ENCODE measurements around the gene MAGEA2B.
"Not testable (repeated sequence)": the region's sequence is repeated elsewhere in the genome, so short reads cannot be mapped to it uniquely, and the experiment has no call there.

The MAGEA2B gene, protein sequence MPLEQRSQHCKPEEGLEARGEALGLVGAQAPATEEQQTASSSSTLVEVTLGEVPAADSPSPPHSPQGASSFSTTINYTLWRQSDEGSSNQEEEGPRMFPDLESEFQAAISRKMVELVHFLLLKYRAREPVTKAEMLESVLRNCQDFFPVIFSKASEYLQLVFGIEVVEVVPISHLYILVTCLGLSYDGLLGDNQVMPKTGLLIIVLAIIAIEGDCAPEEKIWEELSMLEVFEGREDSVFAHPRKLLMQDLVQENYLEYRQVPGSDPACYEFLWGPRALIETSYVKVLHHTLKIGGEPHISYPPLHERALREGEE

GRCh38 chrX:152713815-152714787, at the start of gene MAGEA2B:
Gene MAGEA2B, plus strand, starts transcription at chrX:152714628. Its CDS starts 2,479 bp downstream, at chrX:152717107.
- not testable (repeated sequence) for DNase-seq (ENCODE audit: low read depth in 2 of 2)

GRCh38 chrX:152674135-152674534, 40.3 kb upstream of the MAGEA2B start:
- DNase-seq (ENCODE audit: low read depth in 2 of 2): no peak

- not testable (repeated sequence) for DNase-seq (ENCODE audit: low read depth in 2 of 2)
These were observed 39.8 kb upstream of the MAGEA2B start for GRCh38 chrX:152674652-152675051.

GRCh38 chrX:152681012-152681411, 33.4 kb upstream of the MAGEA2B start:
- not testable (repeated sequence) for DNase-seq (ENCODE audit: low read depth in 2 of 2)

GRCh38 chrX:152697952-152698931, 16.2 kb upstream of the MAGEA2B start, which contains the start of gene MAGEA3:
Gene MAGEA3, plus strand, starts transcription at chrX:152698794. Its CDS starts 2,039 bp downstream, at chrX:152700833.
- not testable (repeated sequence) for DNase-seq (ENCODE audit: low read depth in 2 of 2)

GRCh38 chrX:152700390-152700789, 14.0 kb upstream of the MAGEA2B start:
- DNase-seq (ENCODE audit: low read depth in 2 of 2): not testable (repeated sequence)

GRCh38 chrX:152706500-152706899, 7.9 kb upstream of the MAGEA2B start:
- not testable (repeated sequence) for DNase-seq (ENCODE audit: low read depth in 2 of 2)

DNA sequence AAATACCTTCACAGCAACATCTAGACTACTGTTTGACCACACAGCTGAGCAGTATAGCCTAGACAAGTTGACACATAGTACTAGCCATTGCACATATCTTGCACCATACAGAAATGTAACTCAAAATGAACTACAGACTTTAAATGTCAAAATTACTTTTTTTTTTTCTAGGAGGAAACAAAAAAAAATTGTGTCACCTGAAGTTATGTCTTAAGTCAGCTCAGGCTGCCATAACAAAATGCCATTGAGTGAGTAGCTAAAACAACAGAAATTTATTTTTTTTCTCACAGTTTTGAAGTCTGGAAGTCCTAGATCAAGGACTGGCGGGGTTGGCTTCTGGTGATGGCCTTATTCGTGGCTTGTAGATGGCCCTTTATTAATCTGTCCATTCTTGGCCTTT, 5.3 kb upstream of the MAGEA2B start, which contains the start of gene CSAG2:
Gene CSAG2 (minus strand): TSS at position 101 of the 400 bp plus-strand sequence. CDS start 161 bp downstream, outside the sequence.
- not testable (repeated sequence) for DNase-seq (ENCODE audit: low read depth in 2 of 2)

GRCh38 chrX:152713195-152713594, 1.2 kb upstream of the MAGEA2B start:
- not testable (repeated sequence) for DNase-seq (ENCODE audit: low read depth in 2 of 2)

GRCh38 chrX:152725409-152725808, 11.0 kb downstream of the MAGEA2B start:
- DNase-seq (ENCODE audit: low read depth in 2 of 2): no peak

DNA sequence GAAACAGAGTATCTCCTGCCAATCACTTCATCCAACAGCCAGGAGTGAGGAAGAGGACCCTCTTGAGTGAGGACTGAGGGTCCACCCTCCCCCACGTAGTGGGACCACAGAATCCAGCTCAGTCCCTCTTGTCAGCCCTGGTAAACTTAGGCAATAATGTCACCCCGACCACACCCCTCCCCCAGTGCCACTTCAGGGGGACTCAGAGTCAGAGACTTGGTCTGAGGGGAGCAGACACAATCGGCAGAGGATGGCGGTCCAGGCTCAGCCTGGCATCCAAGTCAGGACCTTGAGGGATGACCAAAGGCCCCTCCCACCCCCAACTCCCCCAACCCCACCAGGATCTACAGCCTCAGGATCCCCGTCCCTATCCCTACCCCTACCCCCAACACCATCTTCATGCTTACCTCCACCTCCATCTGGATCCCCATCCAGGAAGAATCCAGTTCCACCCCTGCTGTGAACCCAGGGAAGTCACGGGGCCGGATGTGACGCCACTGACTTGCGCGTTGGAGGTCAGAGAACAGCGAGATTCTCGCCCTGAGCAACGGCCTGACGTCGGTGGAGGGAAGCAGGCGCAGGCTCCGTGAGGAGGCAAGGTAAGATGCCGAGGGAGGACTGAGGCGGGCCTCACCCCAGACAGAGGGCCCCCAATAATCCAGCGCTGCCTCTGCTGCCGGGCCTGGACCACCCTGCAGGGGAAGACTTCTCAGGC, 19.0 kb downstream of the MAGEA2B start, which contains the start of the genes CSAG1 and MAGEA12:
Gene CSAG1 (minus strand): TSS at position 461 of the 715 bp plus-strand sequence. CDS start 1,261 bp downstream, outside the sequence.
Gene MAGEA12 (plus strand): TSS at position 497 of the 715 bp plus-strand sequence. CDS start 2,405 bp downstream, outside the sequence.
- no peak for DNase-seq (ENCODE audit: low read depth in 2 of 2)

- DNase-seq (ENCODE audit: low read depth in 2 of 2): not testable (repeated sequence)
These were observed 19.9 kb downstream of the MAGEA2B start for GRCh38 chrX:152734143-152734858.

DNA sequence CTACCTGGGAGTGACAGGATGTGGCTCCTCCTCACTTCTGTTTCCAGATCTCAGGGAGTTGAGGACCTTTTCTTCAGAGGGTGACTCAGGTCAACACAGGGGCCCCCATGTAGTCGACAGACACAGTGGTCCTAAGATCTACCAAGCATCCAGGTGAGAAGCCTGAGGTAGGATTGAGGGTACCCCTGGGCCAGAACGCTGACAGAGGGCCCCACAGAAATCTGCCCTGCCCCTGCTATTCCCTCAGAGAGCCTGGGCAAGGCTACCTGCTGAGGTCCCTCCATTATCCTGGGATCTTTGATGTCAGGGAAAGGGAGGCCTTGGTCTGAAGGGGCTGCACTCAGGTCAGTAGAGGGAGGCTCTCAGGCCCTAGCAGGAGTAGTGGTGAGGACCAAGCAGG, 20.7 kb downstream of the MAGEA2B start:
- DNase-seq (ENCODE audit: low read depth in 2 of 2): no peak

GRCh38 chrX:152735860-152736511, 21.6 kb downstream of the MAGEA2B start:
- no peak for DNase-seq (ENCODE audit: low read depth in 2 of 2)

DNA sequence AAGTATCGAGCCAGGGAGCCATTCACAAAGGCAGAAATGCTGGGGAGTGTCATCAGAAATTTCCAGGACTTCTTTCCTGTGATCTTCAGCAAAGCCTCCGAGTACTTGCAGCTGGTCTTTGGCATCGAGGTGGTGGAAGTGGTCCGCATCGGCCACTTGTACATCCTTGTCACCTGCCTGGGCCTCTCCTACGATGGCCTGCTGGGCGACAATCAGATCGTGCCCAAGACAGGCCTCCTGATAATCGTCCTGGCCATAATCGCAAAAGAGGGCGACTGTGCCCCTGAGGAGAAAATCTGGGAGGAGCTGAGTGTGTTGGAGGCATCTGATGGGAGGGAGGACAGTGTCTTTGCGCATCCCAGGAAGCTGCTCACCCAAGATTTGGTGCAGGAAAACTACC, 22.1 kb downstream of the MAGEA2B start:
- DNase-seq (ENCODE audit: low read depth in 2 of 2): not testable (repeated sequence)

DNA sequence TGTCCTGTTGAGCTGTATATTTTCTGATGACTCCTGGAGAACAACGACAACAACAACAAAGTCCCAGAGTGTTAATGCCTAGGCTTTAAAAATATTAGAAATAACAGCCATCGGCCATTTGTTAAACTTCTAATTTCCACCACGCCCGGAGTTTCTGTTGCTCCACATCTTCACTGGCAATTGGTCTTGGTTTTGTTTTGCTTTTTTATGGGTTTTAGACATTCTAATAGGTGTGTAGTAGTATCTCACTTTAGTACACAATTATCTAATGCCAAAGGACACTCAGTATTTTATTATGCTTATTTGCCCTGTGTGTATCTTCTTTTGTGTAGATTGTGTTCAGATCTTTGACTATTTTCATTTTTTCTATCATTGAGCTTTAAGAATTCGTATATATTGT, 24.1 kb downstream of the MAGEA2B start:
- DNase-seq (ENCODE audit: low read depth in 2 of 2): no peak

GRCh38 chrX:152753686-152754650, 39.5 kb downstream of the MAGEA2B start, which contains the start of gene MAGEA2:
Gene MAGEA2, minus strand, starts transcription at chrX:152753842. Its CDS starts 2,479 bp downstream, at chrX:152751363.
- DNase-seq (ENCODE audit: low read depth in 2 of 2): not testable (repeated sequence)
